ENCODE data around the gene LTB. TPM values are rescaled to one million over a fixed set of nuclear protein-coding genes. Genes with fewer than 3 reads are reported as not detected.

The LTB gene
- total and polyA plus RNA-seq, 9 of the 15 experiments (the other 6 are each of a cell fraction or from before 2014, with no cell fraction given): 0.07 to 0.51 TPM; not detected in 7

- TF ChIP-seq ZBTB17 (CRISPR knock-in tag; IDR thresholded peaks at IDR 0.05) (peak; percentile 53; the same call in 1 of the 2 replicates), CHAMP1 (IDR thresholded peaks at IDR 0.05) (no peak), REST (IDR thresholded peaks at IDR 0.05; ENCODE audit: borderline replicate concordance) (no peak), REST (CRISPR knock-in tag; IDR thresholded peaks at IDR 0.05; ENCODE audit: low read depth) (peak; percentile 89), ZBTB7A (IDR thresholded peaks at IDR 0.05; ENCODE audit: borderline replicate concordance, control insufficient read depth, low read depth, low read length) (no peak), ZC3H8 (IDR thresholded peaks at IDR 0.05) (no peak), USF2 (CRISPR knock-in tag; IDR thresholded peaks at IDR 0.05) (no peak), CHD1 (IDR thresholded peaks at IDR 0.05; ENCODE audit: low read length) (peak; percentile 83), HNRNPUL1 (IDR thresholded peaks at IDR 0.05; ENCODE audit: low read length) (no peak), ZNF583 (CRISPR knock-in tag; IDR thresholded peaks at IDR 0.05) (peak; percentile 80; the same call in 1 of the 2 replicates), NFE2L1 (tag; IDR thresholded peaks at IDR 0.05; ENCODE audit: borderline replicate concordance, low read depth) (no peak), ATF4 (CRISPR knock-in tag; IDR thresholded peaks at IDR 0.05) (peak; percentile 91), ZNF184 (CRISPR knock-in tag; IDR thresholded peaks at IDR 0.05) (no peak), BRF2 (IDR thresholded peaks at IDR 0.05; ENCODE audit: borderline replicate concordance, insufficient read depth, insufficient read length) (no peak)
Observed at GRCh38 chr6:31619805-31620585, 37.8 kb upstream of the LTB start (continued).

Data from K562 (cell line).